ENCODE measurements around the gene KLHDC9. TPM values are rescaled to one million over a fixed set of nuclear protein-coding genes. Genes with fewer than 3 reads are reported as not detected.

The KLHDC9 gene
- total and polyA plus RNA-seq, 9 of the 15 experiments (the other 6 are each of a cell fraction or from before 2014, with no cell fraction given), result not detected

DNA sequence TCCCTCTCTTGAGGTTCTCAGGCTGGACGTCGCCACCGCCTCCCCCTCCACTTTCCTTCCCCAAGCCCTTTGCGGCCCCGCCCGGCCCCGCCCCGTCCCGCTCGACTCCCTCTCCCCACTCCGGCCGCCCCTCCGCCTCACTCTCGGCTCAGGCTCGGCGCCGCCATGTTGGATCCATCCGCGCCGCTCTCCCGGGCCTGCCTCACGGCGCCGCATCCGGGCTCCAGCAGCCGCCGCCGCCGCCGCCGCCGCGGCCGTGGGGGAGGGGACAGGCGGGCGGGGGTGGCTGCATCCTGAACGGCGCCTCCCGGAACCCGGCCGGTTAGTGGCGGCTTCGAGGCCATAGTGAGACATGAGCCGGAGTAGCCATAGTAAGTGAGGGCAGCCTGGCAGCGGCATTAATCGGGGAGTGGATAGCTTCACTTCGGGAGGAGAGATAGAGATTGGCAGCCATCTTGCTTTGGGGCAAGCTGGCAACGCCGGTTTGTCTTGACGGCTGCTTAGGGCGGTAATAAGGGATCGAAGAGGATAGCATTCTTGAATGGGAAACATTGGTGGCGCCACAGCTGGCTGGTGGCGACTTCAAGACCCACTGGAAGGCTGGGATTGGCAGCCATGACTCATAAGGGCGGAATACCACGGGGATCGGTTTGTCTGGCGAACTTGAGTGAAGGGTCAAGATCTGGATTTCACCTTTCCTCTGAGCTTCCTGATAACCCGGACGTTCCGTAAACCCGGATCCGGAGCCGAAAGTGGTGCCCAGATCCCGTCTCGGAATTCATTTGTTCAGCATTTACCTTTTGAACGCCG is 34.5 kb downstream of the KLHDC9 start, which contains the start of gene DEDD (continued):
- TF ChIP-seq, protein P1, sequence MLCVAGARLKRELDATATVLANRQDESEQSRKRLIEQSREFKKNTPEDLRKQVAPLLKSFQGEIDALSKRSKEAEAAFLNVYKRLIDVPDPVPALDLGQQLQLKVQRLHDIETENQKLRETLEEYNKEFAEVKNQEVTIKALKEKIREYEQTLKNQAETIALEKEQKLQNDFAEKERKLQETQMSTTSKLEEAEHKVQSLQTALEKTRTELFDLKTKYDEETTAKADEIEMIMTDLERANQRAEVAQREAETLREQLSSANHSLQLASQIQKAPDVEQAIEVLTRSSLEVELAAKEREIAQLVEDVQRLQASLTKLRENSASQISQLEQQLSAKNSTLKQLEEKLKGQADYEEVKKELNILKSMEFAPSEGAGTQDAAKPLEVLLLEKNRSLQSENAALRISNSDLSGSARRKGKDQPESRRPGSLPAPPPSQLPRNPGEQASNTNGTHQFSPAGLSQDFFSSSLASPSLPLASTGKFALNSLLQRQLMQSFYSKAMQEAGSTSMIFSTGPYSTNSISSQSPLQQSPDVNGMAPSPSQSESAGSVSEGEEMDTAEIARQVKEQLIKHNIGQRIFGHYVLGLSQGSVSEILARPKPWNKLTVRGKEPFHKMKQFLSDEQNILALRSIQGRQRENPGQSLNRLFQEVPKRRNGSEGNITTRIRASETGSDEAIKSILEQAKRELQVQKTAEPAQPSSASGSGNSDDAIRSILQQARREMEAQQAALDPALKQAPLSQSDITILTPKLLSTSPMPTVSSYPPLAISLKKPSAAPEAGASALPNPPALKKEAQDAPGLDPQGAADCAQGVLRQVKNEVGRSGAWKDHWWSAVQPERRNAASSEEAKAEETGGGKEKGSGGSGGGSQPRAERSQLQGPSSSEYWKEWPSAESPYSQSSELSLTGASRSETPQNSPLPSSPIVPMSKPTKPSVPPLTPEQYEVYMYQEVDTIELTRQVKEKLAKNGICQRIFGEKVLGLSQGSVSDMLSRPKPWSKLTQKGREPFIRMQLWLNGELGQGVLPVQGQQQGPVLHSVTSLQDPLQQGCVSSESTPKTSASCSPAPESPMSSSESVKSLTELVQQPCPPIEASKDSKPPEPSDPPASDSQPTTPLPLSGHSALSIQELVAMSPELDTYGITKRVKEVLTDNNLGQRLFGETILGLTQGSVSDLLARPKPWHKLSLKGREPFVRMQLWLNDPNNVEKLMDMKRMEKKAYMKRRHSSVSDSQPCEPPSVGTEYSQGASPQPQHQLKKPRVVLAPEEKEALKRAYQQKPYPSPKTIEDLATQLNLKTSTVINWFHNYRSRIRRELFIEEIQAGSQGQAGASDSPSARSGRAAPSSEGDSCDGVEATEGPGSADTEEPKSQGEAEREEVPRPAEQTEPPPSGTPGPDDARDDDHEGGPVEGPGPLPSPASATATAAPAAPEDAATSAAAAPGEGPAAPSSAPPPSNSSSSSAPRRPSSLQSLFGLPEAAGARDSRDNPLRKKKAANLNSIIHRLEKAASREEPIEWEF (CRISPR knock-in tag; IDR thresholded peaks at IDR 0.05), result peak; percentile 64; the same call in 1 of the 2 replicates
- TF ChIP-seq RAD51 (IDR thresholded peaks at IDR 0.05; ENCODE audit: borderline replicate concordance, low read depth) (no peak), ETV6 (IDR thresholded peaks at IDR 0.05; ENCODE audit: borderline replicate concordance in 1 of 2, low read depth in 2 of 2, low read length in 1 of 2) (peak in 1 of 2 experiments; percentile 41; a peak in 1 of 4 replicates), ETV6 (CRISPR knock-in tag; IDR thresholded peaks at IDR 0.05; ENCODE audit: borderline replicate concordance) (no peak), ZNF644 (tag; IDR thresholded peaks at IDR 0.05; ENCODE audit: low read depth) (peak; percentile 86; the same call in 1 of the 2 replicates), NR2F6 (CRISPR knock-in tag; IDR thresholded peaks at IDR 0.05) (no peak), FUS (optimal IDR thresholded peaks at IDR 0.05; ENCODE audit: low read depth, low read length) (peak; percentile 45), CHCHD3 (CRISPR knock-in tag; IDR thresholded peaks at IDR 0.05) (no peak), GABPB1 (CRISPR knock-in tag; IDR thresholded peaks at IDR 0.05) (peak; percentile 83; the same call in 1 of the 2 replicates), TAF1 (IDR thresholded peaks at IDR 0.05; ENCODE audit: control insufficient read depth, extremely low read depth, insufficient read depth, low read length, severe bottlenecking) (peak; percentile 88), SOX6 (IDR thresholded peaks at IDR 0.05) (no peak), TFAM (CRISPR knock-in tag; conservative IDR thresholded peaks at IDR 0.05) (no peak), SMAD2 (IDR thresholded peaks at IDR 0.05; ENCODE audit: low read depth, low read length) (no peak), ZFP30 (CRISPR knock-in tag; IDR thresholded peaks at IDR 0.05; ENCODE audit: borderline replicate concordance) (no peak), POLR2G (IDR thresholded peaks at IDR 0.05; ENCODE audit: low read depth, low read length) (peak; percentile 95)
- TF ChIP-seq, protein P2, sequence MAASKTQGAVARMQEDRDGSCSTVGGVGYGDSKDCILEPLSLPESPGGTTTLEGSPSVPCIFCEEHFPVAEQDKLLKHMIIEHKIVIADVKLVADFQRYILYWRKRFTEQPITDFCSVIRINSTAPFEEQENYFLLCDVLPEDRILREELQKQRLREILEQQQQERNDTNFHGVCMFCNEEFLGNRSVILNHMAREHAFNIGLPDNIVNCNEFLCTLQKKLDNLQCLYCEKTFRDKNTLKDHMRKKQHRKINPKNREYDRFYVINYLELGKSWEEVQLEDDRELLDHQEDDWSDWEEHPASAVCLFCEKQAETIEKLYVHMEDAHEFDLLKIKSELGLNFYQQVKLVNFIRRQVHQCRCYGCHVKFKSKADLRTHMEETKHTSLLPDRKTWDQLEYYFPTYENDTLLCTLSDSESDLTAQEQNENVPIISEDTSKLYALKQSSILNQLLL (CRISPR knock-in tag; IDR thresholded peaks at IDR 0.05; ENCODE audit: borderline replicate concordance), result no peak
- TF ChIP-seq, protein P3, sequence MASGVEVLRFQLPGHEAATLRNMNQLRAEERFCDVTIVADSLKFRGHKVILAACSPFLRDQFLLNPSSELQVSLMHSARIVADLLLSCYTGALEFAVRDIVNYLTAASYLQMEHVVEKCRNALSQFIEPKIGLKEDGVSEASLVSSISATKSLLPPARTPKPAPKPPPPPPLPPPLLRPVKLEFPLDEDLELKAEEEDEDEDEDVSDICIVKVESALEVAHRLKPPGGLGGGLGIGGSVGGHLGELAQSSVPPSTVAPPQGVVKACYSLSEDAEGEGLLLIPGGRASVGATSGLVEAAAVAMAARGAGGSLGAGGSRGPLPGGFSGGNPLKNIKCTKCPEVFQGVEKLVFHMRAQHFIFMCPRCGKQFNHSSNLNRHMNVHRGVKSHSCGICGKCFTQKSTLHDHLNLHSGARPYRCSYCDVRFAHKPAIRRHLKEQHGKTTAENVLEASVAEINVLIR (CRISPR knock-in tag; IDR thresholded peaks at IDR 0.05), result peak; percentile 33; the same call in 1 of the 2 replicates
- TF ChIP-seq, protein P4, sequence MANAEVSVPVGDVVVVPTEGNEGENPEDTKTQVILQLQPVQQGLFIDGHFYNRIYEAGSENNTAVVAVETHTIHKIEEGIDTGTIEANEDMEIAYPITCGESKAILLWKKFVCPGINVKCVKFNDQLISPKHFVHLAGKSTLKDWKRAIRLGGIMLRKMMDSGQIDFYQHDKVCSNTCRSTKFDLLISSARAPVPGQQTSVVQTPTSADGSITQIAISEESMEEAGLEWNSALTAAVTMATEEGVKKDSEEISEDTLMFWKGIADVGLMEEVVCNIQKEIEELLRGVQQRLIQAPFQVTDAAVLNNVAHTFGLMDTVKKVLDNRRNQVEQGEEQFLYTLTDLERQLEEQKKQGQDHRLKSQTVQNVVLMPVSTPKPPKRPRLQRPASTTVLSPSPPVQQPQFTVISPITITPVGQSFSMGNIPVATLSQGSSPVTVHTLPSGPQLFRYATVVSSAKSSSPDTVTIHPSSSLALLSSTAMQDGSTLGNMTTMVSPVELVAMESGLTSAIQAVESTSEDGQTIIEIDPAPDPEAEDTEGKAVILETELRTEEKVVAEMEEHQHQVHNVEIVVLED (CRISPR knock-in tag; IDR thresholded peaks at IDR 0.05), result peak; percentile 63; the same call in 1 of the 2 replicates

All from K562 (cell line).